ENCODE data around the gene DUSP8. TPM values are rescaled to one million over a fixed set of nuclear protein-coding genes. Genes with fewer than 3 reads are reported as not detected.

DUSP8 gene
- total RNA-seq, 1 donor from 2014 or later: 1.2 TPM

- H3K36me3 Mint-ChIP-seq (ENCODE audit: low read depth): no peaks in the 10 kb centered on the region
- no peaks in the 10 kb centered on the region for H3K4me1 Mint-ChIP-seq (ENCODE audit: low read depth)
- H3K27me3 Mint-ChIP-seq (ENCODE audit: low read depth): no peaks in the 10 kb centered on the region
- H3K9me3 Mint-ChIP-seq: no peaks in the 10 kb centered on the region
- H3K27ac Mint-ChIP-seq: no peak overlapping the region
- no peak overlapping the region for H3K4me3 Mint-ChIP-seq (ENCODE audit: low read depth)
- intact Hi-C loops (cut with micrococcal nuclease): no loop called here
- no peak for DNase-seq (ENCODE audit: low spot score)
These were observed 45.3 kb downstream of the DUSP8 start for GRCh38 chr11:1526785-1527184.

DNA sequence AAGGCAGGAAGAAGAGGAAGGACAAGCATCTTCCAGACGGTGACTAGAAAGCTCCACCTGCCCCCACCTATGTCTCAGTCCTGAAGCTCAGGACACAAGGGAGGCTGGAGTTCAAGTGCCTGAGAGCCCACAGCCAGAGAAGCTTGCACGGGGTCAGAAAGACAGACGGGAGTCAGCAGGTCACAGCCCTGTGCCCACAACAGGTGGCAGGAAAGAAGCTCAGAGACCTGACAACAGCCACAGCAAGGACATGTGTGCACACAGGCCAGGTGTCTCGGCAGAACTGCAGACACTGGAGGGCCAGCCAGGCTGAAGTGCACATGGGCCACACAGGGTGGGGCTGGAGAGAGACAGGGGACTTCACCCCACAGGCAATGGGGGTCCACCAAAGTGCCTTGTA lies 48.3 kb downstream of the DUSP8 start:
- intact Hi-C loops (cut with micrococcal nuclease): no loop called here
- Mint-ChIP-seq H3K9me3 (no peaks in the 10 kb centered on the region), H3K27me3 (ENCODE audit: low read depth) (no peaks in the 10 kb centered on the region), H3K27ac (no peak overlapping the region), H3K4me1 (ENCODE audit: low read depth) (no peaks in the 10 kb centered on the region), H3K36me3 (ENCODE audit: low read depth) (no peaks in the 10 kb centered on the region), H3K4me3 (ENCODE audit: low read depth) (no peak overlapping the region)
- DNase-seq (ENCODE audit: low spot score): no peak

DNA sequence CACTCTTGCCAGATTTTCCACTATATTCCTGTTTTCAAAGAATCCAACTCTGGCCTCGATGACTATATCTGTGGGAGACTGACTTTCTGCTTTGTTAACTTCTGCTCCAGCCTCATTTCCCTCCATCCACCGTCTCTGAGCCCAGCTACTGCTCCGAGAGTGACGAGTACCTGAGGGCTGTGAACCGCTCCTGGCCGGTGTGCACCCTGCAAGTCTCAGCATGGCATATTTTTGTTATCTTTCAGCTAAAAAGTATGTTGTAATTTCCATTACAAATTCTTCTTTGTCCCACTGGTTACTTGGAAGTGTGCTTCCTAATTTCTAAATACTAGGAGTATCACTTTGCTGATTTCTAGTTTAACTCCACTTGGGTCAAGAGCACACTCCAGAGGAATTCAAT lies 49.0 kb downstream of the DUSP8 start:
- Mint-ChIP-seq H3K27ac (no peak overlapping the region), H3K36me3 (ENCODE audit: low read depth) (no peaks in the 10 kb centered on the region), H3K9me3 (no peaks in the 10 kb centered on the region), H3K27me3 (ENCODE audit: low read depth) (no peaks in the 10 kb centered on the region), H3K4me3 (ENCODE audit: low read depth) (no peak overlapping the region), H3K4me1 (ENCODE audit: low read depth) (no peaks in the 10 kb centered on the region)
- intact Hi-C loops (cut with micrococcal nuclease): no loop called here
- no peak for DNase-seq (ENCODE audit: low spot score)

GRCh38 chr11:1522081-1522424 lies 50.0 kb downstream of the DUSP8 start:
- intact Hi-C loops (cut with micrococcal nuclease): no loop called here
- Mint-ChIP-seq H3K27me3 (ENCODE audit: low read depth) (no peaks in the 10 kb centered on the region), H3K27ac (no peak overlapping the region), H3K4me1 (ENCODE audit: low read depth) (peaks cover 3% of the 10 kb centered on the region), H3K4me3 (ENCODE audit: low read depth) (no peak overlapping the region), H3K36me3 (ENCODE audit: low read depth) (no peaks in the 10 kb centered on the region), H3K9me3 (no peaks in the 10 kb centered on the region)
- DNase-seq (ENCODE audit: low spot score): no peak

DNA sequence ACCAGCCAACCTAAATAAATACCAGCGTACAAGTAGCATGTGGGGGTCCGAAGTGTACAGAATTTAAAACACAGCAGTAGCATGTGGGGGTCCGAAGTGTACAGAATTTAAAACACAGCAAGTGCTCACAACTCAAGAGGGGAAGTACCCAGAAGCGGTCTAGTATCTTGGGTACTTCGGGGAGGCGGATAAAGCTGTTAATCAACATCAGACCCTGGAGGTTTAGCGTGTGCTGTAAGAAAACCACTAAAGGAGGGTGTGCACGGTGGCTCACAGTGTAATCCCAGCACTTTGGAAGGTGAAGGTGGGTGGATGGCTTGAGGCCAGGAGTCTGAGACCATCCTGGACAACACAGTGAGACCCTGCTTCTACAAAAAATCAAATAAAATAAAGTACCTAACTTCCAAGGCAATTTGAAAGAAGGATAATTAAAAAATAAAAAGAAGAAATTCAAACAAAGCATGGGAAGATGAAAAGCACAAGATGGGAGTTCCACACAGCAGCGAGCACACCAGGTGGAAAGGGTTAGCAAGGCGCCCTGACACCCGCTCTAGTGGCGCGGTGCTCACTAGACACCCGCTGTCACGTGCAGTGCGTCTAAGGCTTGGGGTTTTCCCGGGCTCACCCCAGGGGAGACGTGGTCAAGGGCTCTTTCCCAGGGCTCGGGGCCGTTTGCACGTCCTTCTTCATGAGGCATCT lies 50.5 kb downstream of the DUSP8 start:
- H3K27ac Mint-ChIP-seq: no peak overlapping the region
- H3K4me3 Mint-ChIP-seq (ENCODE audit: low read depth): no peak overlapping the region
- no peaks in the 10 kb centered on the region for H3K9me3 Mint-ChIP-seq
- no peaks in the 10 kb centered on the region for H3K36me3 Mint-ChIP-seq (ENCODE audit: low read depth)
- peaks cover 3% of the 10 kb centered on the region for H3K4me1 Mint-ChIP-seq (ENCODE audit: low read depth)
- H3K27me3 Mint-ChIP-seq (ENCODE audit: low read depth): no peaks in the 10 kb centered on the region
- no peak for DNase-seq (ENCODE audit: low spot score)
- intact Hi-C loops (cut with micrococcal nuclease): no loop called here

DNA sequence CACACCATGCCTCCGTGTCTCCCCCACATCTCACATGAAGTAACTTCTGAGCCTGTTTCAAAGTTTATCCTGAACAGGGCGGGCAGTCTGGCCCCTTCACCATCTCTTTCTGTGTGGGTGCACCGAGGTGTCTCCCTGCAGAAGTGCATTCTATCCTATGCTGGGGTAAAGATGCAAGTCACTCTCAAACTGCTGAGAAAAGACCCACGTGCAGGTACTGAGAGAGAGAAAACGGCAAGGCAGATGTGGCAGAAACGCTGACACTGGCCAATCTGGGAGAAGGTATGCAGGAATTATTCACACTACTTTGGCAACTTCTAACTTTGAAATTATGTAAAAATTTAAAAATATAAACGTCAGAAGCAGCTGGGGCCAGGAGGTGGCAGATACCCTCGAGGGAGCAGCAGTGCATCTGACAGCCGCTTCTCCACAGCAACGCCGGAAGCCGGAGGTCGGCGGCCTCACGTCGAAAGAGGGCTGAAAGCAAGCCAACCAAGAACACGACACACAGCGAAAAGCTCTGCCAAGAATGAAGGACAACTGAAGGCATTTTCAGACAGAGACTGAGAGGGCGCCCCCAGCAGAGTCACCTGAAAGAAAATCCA lies 51.3 kb downstream of the DUSP8 start:
- peaks cover 3% of the 10 kb centered on the region for H3K4me1 Mint-ChIP-seq (ENCODE audit: low read depth)
- no peak overlapping the region for H3K4me3 Mint-ChIP-seq (ENCODE audit: low read depth)
- no peaks in the 10 kb centered on the region for H3K36me3 Mint-ChIP-seq (ENCODE audit: low read depth)
- no peaks in the 10 kb centered on the region for H3K27me3 Mint-ChIP-seq (ENCODE audit: low read depth)
- no peak overlapping the region for H3K27ac Mint-ChIP-seq
- no peak for DNase-seq (ENCODE audit: low spot score)
- no peaks in the 10 kb centered on the region for H3K9me3 Mint-ChIP-seq
- intact Hi-C loops (cut with micrococcal nuclease): no loop called here

DNA sequence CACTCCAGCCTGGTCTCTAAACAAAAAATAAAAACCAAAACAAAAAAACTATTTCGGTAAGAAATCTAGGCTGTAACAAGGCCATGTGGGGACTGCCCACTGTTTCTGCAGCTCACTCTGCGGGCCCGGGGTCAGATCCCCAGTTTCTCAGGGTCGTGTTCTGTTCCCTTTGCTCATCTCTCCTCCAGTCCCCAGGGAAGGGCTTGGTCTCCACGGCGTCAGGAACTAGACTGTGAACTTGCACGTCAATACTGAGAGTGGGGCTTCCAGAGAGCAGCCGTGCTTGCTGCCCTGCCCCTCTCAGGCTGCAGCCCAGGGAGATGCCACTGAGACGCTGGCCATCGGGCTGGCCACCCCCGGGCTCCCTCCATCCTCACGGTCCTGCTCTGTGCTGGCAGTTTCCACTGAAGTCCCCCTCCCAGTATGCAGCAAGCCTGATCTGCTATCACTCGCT lies 51.8 kb downstream of the DUSP8 start:
- Mint-ChIP-seq H3K36me3 (ENCODE audit: low read depth) (no peaks in the 10 kb centered on the region), H3K4me1 (ENCODE audit: low read depth) (peaks cover 3% of the 10 kb centered on the region), H3K4me3 (ENCODE audit: low read depth) (no peak overlapping the region), H3K27ac (no peak overlapping the region), H3K9me3 (no peaks in the 10 kb centered on the region), H3K27me3 (ENCODE audit: low read depth) (no peaks in the 10 kb centered on the region)
- DNase-seq (ENCODE audit: low spot score): no peak
- intact Hi-C loops (cut with micrococcal nuclease): no loop called here

- DNase-seq (ENCODE audit: low spot score): no peak
- intact Hi-C loops (cut with micrococcal nuclease): loop anchor here (5.0 to 10.0 kb wide), 4 partner anchors 185 to 405 kb away; no protein-coding TSS in a partner anchor
- no peaks in the 10 kb centered on the region for H3K36me3 Mint-ChIP-seq (ENCODE audit: low read depth)
- no peaks in the 10 kb centered on the region for H3K27me3 Mint-ChIP-seq (ENCODE audit: low read depth)
- H3K4me3 Mint-ChIP-seq (ENCODE audit: low read depth): no peak overlapping the region
- H3K9me3 Mint-ChIP-seq: no peaks in the 10 kb centered on the region
- H3K4me1 Mint-ChIP-seq (ENCODE audit: low read depth): peaks cover 3% of the 10 kb centered on the region
- H3K27ac Mint-ChIP-seq: no peak overlapping the region
These were observed 52.8 kb downstream of the DUSP8 start for GRCh38 chr11:1519028-1520010.

GRCh38 chr11:1518301-1518700 lies 53.8 kb downstream of the DUSP8 start:
- peaks cover 6% of the 10 kb centered on the region for H3K4me1 Mint-ChIP-seq (ENCODE audit: low read depth)
- no peaks in the 10 kb centered on the region for H3K27me3 Mint-ChIP-seq (ENCODE audit: low read depth)
- H3K9me3 Mint-ChIP-seq: no peaks in the 10 kb centered on the region
- H3K36me3 Mint-ChIP-seq (ENCODE audit: low read depth): no peaks in the 10 kb centered on the region
- no peak overlapping the region for H3K27ac Mint-ChIP-seq
- intact Hi-C loops (cut with micrococcal nuclease): loop anchor here (5.0 to 10.0 kb wide), 4 partner anchors 184 to 404 kb away; no protein-coding TSS in a partner anchor
- DNase-seq (ENCODE audit: low spot score): no peak
- no peak overlapping the region for H3K4me3 Mint-ChIP-seq (ENCODE audit: low read depth)

- no peaks in the 10 kb centered on the region for H3K9me3 Mint-ChIP-seq
- H3K36me3 Mint-ChIP-seq (ENCODE audit: low read depth): no peaks in the 10 kb centered on the region
- peaks cover 8% of the 10 kb centered on the region for H3K4me1 Mint-ChIP-seq (ENCODE audit: low read depth)
- no peak overlapping the region for H3K27ac Mint-ChIP-seq
- H3K27me3 Mint-ChIP-seq (ENCODE audit: low read depth): no peaks in the 10 kb centered on the region
- DNase-seq (ENCODE audit: low spot score): no peak
- intact Hi-C loops (cut with micrococcal nuclease): loop anchor here (5.0 to 10.0 kb wide), 4 partner anchors 183 to 403 kb away; no protein-coding TSS in a partner anchor
- no peak overlapping the region for H3K4me3 Mint-ChIP-seq (ENCODE audit: low read depth)
These were observed 54.7 kb downstream of the DUSP8 start for GRCh38 chr11:1517117-1518005.

DNA sequence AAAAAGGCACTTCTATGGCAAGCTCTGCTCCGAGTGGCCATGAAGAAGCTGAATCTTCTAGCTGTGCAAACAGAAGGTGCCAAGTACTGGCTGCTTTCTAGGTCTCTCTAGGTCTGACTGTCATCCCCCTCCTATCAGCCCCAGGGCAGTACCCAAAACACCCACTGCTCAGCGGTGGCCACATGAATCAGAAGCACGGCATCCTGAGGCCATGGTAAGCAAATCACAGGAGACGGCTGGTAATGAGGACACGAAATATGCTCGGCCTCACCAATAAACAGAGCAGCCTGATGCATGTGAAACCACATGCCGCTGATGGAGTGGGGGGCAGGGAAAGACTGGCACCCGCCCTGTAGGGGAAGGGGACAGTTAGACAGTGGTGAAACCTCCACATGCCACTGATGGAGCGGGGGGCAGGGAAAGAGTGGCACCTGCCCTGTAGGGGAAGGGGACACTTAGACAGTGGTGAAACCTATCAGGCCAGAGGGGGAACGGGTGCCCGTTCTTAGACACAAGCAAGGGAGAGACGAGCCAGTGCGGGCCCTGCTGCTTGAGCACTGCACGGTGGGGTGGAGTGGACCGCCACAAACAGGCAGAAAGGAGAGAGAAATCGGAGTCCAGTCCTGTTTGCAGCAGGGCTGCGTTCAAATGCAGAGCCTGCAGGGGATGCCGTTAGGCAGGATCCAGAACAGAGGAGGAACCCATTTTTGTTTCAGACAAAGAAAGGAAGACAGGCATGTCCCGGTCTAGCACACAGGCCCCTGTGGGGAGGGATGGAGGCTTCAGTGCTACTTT lies 55.6 kb downstream of the DUSP8 start:
- intact Hi-C loops (cut with micrococcal nuclease): loop anchor here (5.0 to 10.0 kb wide), 4 partner anchors 182 to 402 kb away; no protein-coding TSS in a partner anchor
- no peak overlapping the region for H3K27ac Mint-ChIP-seq
- H3K27me3 Mint-ChIP-seq (ENCODE audit: low read depth): no peaks in the 10 kb centered on the region
- H3K9me3 Mint-ChIP-seq: no peaks in the 10 kb centered on the region
- H3K36me3 Mint-ChIP-seq (ENCODE audit: low read depth): no peaks in the 10 kb centered on the region
- no peak for DNase-seq (ENCODE audit: low spot score)
- peaks cover 8% of the 10 kb centered on the region for H3K4me1 Mint-ChIP-seq (ENCODE audit: low read depth)
- no peak overlapping the region for H3K4me3 Mint-ChIP-seq (ENCODE audit: low read depth)

Data from activated T-helper 2 cell treated with anti-CD3 and anti-CD28 coated beads, Interferon-gamma antibody, Interleukin-2, Interleukin-4, amounts not matched to agents 10 μg/mL and 5 μg/mL and 100 μg/mL, durations not matched to agents 14 hours and 24 hours and 36 hours (primary cell).